Measurements from ENCODE around the gene PLEKHM2.

- TF ChIP-seq CTCF (IDR thresholded peaks at IDR 0.05; ENCODE audit: low read depth, low read length, poor library complexity, severe bottlenecking) = no peak
- TF ChIP-seq EZH2phosphoT487 (IDR thresholded peaks at IDR 0.05; ENCODE audit: borderline replicate concordance, low read length) = no peak
Observed at GRCh38 chr1:15662477-15662876, 21.6 kb upstream of the PLEKHM2 start.

All from DOHH2 (cell line).